Activated CD4-positive, alpha-beta T cell treated with anti-CD3 and anti-CD28 coated beads, Interleukin-2, amount 50 U/mL, for 16 hours (primary cell): ENCODE results near the gene COL6A5.
"Not testable (repeated sequence)": the region's sequence is repeated elsewhere in the genome, so short reads cannot be mapped to it uniquely, and the experiment has no call there.

Experiments
- DNase-seq: peaks from one replicate; pipeline ENCODE4 v3.0.0-alpha.2; 2020

COL6A5 gene

DNA sequence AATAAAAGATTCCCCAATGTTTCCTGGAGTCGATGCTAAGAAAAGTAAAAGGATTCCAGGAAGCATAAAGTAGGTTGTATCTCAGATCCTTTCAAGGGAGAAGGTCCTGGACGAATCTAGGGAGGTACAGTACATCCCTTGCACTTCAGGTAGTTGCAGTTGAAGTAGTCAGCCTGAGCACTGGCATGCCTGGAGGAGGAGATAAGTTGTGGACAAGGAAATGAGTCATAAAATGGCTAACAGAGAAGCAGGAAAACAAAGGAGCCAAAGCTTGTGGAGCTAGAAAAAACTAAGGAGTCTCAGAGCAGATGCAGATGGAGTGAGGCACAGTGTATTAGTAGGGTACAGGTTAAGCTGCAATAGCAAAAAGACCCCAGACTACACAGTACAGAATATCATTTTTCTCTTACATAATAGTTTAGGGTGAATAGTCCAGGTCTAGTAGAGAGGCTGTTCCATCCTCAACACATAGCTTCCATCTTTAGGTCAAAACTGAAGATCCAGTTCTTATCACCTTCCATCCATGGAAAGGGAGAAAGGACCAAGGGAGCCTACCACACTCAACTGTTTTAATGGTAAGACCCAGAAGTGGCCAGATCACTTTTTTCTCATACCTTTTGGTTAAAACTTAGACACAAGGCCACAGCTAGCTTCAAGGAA lies 41.3 kb downstream of the COL6A5 start:
- no peak for DNase-seq

DNA sequence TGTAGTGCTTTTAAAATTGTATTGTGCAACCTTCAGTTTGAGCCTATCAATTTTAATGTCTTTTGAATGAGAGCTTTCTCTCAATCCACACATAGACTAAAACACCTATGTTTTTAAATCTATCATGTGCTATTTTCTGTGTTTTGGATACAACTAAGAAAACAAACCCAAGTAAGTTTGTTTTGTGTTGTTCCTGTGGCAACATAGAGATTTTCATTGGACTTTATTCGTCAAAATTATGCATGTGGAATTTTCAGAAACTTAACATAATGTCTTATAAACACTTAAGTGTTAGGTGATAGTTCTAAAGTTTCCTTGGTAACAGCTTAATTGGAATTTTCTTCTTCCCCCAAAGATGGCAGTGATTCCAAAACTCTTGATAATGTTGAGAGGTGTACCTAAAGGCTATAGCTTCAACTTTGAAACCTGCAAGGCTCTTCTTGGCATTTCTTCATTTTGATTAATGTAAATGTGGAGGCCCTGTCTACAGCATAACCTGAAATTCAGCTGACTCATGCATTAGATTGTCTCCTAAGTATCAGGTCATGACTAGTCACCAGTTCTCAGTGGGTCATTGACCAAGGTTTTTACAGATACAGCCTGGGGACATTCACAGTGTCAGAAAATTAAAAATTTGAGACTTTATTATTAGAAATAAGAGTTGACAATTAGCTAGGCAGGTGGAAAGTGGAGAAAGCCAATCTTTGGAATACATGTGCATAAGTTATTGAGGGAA lies 44.4 kb downstream of the COL6A5 start:
- DNase-seq, result no peak

DNA sequence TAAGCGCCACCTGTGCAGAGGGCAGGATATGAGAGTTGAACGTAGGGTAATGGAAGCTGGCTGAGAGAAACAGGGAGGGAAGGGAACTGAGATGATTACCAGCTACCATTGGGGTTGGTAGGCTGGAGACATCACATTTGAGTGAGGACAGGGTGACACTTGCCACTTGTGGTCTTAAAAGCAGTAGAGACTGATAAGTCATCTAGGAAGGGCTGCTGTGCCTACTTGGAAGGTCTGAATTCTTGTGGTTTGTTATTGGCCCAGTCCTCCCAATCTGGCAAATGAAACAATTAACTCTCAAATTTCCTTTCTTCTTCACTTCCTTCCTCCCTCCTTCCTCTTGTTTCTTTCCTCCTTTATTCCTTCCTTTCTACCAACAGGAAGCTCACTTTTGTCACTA lies 46.8 kb downstream of the COL6A5 start:
- DNase-seq, result no peak

DNA sequence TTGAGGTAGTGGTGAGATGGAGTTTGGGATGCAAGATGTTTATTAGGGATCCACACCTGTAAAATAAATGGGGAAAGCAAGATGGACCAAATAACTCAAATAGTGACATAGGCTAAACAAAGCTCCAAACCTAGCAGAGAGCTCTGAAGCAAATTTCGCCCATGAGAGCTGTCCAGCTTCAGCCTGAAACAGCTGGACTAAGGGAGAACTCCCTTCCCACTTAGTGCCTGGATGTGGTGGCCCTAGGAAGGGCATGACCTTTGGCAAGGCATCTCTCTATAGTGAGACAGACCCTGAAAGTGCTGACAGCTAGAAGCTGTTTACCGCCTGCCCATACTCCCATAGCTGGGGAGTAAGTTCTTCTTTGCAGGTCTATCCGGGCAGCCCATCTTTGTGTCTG lies 48.1 kb downstream of the COL6A5 start:
- no peak for DNase-seq

DNA sequence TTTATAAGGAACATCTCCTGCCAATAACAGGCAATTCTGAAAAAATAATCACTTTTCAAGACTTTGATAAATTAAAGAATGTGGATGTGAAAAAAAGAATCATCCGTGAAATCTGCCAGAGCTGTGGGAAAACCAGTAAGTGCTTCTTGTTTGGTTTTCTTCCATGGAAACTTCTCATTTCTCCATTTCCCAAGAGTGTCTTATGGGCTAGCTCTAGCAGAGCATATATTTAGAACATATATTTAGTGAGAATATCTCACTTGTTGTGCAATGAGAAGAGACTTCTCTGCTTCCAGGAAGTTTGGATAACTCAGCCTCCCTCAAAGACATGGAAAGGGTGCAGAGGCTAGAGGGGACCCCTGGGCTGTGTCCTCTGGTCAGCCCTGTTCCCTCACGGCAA lies 49.9 kb downstream of the COL6A5 start:
- DNase-seq, result no peak

DNA sequence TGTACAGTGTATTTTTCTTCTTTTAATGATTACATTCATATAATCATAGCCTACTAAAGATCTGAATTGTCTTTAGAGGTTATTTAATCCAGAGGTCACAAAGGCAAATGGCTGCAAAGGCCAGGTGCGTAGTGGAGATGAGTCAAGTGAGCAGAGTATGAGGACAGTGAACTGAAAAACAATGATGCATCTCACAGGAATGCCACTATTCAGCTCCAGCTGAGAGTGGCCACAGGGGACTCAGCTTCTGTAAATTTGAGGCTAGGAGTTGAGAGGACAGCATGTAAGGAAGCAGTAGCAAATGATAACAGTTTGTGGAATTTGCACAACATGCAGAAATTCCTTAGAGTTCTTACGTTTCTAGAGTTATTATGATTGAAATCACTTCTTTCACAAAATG lies 50.4 kb downstream of the COL6A5 start:
- DNase-seq, result no peak

DNA sequence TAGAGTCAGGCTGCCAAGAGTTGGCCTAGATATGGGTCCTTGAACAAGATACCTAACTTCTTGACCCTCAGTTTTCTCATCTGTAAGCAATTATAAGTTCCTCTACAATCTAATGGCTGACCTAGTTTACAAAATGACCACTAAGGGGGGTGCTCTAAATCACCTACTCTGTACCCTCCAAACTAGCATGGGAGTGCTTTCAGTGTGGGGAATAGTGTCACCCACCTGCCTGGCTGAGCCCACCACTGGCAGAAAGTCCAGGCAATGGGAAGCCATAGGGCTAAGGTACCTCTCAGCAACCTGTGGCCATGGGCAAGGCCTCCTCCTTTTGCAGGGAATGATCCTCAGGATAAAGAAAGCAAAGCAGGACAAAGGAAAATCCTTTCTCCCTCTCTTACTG lies 58.9 kb downstream of the COL6A5 start:
- no peak for DNase-seq

DNA sequence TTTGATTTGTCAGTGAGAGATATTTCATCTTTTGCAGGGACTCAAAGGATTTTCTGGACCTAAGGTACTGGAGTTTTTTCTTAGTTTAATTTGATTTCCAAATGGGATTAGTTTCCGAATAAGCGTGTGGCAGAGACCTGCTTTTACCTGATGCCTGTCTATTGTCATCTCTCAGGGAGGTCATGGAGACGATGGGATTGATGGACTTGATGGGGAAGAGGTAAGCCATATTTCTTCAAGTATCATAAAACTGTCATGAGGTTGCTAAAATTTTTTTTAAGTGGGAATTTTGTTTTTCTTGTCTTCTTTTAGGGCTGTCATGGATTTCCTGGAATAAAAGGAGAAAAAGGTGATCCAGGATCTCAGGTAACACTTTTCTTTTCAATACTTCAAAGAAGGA lies 60.5 kb downstream of the COL6A5 start:
- no peak for DNase-seq

DNA sequence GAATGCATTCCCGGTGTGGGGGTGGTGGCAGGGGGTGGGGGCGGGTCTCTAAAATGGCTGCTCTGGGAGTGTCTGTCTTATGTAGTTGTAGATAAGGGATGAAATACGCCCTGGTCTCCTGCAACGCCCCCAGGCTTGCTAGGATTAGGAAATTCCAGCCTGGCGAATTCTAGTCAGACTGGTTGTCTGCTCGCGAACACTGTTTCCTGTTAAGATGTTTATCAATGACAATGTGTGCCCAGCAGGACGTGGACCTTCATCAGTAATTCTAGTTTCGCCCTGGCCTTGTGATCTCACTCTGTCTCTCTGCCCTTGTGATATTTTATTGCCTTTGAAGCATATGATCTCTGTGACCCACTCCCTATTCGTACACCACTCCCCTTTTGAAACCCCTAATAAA lies 62.8 kb downstream of the COL6A5 start:
- not testable (repeated sequence) for DNase-seq

DNA sequence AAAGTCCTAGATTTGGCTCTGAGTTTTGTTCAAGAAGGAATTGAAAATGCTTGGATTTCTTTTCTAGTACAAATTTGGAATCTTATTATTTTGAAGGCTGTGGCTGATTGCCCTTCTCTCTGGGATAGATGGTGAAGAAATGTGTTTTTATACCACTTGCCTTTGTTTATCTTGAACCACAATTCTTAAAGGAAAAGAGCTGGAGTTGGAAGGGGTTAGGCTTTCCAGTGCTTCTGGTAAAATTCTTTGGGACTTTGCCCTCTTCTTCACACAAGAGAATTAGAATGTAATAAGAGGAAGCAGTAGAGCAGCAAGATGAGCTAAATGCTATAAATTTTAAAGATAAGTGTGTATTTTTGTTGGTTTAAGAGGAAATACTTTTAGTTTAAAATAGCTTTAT lies 65.8 kb downstream of the COL6A5 start:
- no peak for DNase-seq

DNA sequence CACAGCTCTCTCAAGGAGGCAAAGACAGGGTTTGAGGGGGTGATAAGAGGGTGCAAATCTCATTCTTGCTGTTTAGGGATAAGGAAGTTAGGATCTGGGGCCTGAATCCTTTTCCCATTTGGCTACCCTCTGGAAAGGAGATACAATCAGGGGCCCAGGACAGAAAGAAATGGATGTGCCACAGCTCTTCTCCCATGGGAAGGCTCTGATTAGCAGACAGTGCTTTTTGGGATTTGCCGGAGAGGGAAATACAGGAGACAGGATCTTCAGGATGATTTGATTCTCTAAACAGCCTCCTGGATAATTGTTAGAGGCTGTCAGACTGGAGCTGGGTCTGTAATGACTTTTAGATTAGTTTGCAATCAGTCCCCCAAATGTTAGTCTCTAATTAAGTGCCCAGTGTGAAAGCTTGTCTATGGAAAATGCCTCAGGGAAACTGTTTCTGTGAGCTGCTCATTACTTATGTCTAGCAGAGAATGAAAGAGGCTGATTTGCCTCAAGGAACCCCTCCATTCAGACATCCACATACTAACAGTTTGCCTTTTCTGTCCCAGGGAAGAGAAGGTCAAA lies 67.6 kb downstream of the COL6A5 start:
- DNase-seq, result no peak

DNA sequence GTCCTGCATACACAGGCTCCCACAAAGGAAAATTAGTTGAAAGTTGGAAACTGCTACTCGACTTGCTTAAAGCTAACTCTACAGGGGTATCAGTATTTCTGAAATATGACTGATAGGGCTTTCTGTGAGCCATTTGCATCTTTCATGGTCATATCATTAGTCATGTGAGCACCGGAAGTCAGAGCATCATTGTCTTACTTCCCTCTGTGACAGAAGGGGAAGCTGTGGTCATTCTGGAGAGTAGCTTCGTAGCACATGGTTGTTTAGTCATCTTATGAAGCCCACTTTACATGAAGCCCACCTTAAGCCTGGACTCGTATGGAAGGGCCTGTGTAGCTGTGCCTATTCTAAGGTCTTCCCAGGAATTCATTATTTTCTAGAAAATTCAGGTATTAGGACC lies 69.0 kb downstream of the COL6A5 start:
- DNase-seq, result no peak

DNA sequence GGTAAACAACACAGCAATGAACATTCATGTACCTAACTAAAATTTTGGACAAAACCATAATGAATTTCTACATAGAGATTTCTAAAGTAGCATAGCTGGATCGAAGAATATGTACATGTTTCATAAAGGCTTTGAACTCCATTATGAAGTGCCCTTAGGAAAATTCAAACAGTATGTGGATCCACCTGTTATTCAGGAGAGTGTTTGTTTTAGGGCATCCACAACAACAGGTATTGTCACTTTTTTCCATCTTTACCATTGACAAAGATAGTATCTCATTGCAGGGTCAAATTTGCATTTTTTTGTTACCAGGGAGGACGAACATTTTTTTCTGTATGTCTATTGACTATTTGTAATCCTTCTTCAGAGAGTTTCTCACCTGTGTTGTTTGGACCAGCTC lies 75.0 kb downstream of the COL6A5 start:
- no peak for DNase-seq

DNA sequence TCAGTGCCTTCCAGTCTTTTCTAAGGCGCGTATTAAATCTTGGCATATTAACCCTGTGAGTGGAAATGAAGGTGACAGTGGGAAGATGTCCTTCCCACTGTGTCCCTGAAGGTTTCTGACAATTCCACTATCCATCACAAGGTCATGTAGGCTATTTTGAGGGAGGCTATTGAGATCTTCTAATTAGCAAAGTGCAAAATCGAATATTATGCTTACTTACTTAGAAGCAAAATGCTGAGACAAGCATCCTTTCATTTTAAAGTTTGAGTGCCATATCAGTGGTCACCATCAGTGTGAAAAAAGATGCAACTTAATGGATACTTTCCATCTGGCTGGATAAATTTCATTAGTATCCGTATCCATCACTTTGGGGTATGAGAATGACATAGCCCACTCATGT lies 77.6 kb downstream of the COL6A5 start:
- no peak for DNase-seq

DNA sequence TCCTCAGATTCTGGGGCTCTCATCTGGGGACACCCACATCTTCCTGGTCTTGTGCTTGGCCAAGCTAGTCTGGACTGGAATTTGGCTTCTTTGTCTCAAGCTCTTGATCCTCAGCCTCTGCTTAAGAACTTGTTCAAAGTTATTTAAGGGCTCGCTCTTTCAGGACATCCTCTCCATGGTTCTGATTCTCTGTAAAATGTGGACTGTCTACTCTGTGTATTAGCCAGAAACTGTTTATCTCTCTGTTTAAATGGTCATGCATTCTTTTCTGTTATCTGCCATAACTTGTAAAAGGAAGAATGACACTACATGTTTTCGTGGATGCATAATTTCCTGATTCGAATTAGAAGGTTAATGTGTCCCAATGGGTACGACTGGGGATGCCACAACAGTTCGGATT lies 79.4 kb downstream of the COL6A5 start:
- no peak for DNase-seq

DNA sequence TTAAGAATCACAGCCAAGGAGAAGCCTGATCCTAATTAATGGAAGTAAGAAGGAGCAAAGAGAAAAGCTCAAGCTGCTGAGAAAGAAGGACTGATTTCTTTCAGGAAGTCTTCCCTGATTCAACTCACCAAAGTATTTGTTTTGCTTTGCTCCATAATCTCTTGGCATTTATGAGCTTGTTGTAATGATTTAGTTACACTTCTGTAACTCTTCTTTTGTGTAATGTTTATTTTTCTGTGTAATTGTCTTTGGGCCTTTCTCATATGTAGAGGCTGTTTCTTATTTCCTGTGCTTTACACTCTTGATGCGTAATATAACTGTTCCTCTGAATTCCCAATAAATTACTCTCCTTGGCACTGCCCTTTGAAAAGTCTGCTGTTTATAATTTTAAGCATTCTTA lies 80.0 kb downstream of the COL6A5 start:
- no peak for DNase-seq

DNA sequence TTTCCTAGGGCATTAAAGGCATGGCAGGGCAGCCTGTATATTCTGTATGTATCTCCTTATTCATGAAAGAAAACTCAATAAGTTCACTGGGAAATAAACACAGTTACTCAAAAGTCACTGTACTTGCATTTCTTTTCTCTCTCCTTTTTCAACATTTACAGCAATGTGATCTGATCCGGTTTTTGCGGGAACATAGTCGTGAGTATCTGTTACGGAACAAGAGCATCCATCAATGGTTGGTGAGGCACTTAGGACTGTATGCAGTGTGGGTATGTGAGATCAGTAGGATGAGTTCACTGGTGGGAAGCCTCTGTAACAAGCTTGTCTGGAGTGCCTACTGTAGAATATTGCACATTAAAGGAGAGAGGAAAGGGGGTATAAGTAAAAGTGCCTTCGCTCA lies 80.7 kb downstream of the COL6A5 start:
- no peak for DNase-seq

DNA sequence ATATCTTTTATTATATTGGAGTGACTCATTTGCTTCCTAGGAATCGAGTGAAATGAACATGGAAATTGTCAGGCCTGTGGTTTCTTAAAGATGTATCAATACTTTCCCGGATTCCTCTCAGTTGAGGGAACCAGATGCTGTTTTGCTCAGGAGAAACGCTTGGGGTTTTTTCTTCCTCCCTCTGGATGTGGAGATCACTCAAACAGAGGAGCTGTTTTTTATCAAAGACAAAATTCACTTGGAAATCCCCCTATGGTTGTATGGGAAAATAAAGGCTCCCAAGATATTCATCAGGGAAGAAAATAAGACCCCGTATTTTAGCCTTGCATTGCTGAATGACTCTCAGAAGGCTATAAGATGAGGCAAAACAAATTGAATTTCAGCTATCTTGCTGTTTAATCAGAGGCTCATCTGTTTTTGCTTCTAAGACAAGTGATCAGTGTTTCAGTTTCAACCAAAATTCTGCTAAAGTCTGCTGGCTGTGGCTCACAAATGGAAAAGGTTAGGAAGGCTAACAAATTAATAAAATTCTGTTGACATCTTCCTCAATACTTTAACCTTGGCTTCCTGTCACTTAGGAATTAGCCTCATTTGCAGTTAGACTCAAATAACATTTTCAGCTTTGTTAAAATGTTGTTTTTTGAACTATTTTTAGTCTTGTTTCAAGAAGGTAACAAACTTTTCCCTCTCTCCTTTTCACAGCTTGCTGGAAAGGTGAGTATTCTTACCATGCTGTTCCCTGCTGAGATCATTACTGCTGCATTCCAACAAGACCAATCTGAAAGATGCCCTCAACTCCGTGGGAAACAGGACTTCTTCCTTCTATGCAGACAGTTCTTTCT lies 83.6 kb downstream of the COL6A5 start:
- DNase-seq, result no peak

DNA sequence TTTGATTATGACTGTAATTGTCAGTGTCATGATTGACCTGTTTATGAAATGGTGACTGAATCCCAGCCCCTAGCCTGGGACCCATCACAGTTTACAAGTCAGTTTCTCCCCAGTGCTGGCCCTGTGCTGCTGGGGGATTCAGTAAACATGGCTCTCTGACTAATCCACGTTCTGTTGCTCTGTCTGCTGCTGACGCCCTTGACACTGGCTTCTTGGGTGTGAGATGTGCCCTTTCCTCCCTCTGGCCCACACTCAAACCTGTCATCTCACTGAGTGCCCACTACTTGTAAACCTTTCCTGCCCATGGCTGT lies 84.2 kb downstream of the COL6A5 start:
- no peak for DNase-seq

DNA sequence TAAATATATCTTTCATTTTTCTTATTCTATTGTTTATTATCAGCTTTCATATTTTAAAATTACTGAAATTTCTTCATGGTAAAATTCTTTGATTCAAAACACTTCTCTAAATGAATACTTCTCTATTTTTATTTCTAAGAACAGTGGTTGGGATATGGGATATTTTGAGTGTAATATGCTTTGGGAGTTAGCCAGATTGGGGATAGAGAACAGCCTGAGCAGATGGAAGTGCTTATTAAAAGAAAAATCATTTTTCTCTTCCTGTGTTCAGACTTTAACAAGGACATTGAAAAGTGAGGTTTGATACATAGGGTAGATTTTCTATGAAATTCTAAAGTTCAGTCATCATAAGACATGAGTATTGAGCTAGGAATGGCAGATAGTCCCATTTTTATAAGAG lies 84.8 kb downstream of the COL6A5 start:
- DNase-seq, result no peak

DNA sequence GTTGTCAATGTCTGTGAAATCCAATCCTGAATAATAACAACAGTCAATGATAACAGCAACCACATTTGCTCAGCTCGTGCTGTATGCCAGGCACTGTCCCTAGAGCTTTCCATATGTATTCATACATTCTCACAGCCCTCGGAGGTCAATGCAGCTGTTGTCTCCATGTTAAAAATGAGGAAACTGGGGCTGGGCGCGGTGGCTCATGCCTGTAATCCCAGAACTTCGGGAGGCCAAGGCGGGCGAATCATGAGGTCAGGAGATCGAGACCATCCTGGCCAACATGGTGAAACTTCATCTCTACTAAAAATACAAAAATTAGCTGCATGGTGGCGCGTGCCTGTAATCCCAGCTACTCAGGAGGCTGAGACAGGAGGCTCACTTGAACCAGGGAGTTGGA lies 86.6 kb downstream of the COL6A5 start:
- DNase-seq, result not testable (repeated sequence)

DNA sequence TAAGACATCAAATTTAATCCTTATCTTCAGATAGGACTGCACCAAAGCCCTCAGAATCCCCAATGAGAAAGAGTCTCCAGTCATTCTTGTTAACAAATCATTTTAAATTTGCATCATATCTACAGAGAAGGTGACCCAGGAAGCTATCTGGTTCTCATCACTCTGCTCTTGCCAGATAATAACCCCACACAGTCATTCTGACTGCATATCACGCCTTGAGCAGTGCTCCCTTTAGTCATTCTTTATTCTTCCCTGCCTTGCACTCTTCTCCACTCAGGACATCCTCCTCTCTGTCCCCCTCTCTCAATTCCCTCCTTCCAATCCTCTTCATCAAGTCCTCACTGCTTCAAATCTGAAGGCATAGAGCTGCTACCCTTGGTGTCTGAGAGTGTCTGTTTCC lies 87.8 kb downstream of the COL6A5 start:
- DNase-seq, result no peak

DNA sequence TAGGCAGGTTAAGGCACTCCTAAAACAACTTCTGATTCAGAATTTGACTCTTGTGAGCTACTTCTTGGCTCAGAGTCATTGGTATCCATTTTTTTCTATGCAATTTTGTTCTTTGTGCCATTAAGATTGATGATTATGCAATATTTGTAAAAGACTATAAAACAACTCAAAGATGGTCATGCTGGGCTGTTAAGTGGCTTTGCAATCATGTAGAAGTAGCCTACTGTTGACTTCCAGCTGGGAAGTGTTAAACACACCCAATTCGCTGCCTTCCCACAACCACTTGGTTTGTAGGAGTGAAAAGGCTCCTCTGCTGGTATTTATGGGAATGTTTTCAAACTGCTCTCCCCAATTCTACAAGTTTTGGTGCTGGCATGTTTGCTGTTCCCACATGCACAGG lies 96.8 kb downstream of the COL6A5 start:
- DNase-seq, result no peak

DNA sequence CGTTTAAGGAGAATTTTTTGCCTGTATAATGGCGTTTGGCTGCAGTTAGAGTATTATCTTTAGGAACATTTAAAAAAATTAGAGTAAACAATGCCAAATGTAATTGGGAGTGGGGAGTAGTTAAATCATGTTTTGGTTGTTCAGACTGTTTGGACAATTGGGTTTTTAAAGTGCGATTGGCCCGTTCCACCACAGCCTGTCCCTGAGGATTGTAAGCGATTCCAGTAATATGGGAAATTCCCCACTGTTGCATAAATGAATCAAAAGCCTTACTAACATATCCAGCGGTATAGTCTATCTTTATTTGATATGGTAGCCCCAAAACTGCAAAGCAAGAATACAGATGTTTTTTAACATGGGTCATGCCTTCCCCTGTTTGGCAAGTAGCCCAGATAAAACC lies 101.4 kb downstream of the COL6A5 start:
- not testable (repeated sequence) for DNase-seq
